Transverse colon (tissue), 4 donors: ENCODE measurements around the gene FLT1. TPM values are rescaled to one million over a fixed set of nuclear protein-coding genes. Genes with fewer than 3 reads are reported as not detected.

Experiments used
- DNase-seq: peaks from one replicate; pipeline ENCODE4 v3.0.0-alpha.2; 2019
- H3K27ac ChIP-seq, 4 donors: fragments of 200-600 bp; sonication (generic); 2 replicates each; pipeline ENCODE4 v1.5.1; 2016 to 2018; ENCODE audit warnings: inconsistent platforms in 4 of 4
- H3K27me3 ChIP-seq: fragments of 200-600 bp; sonication (generic); 2 replicates; pipeline ENCODE4 v1.5.1; 2017; ENCODE audit warnings: inconsistent platforms
- H3K36me3 ChIP-seq, 4 donors: fragments of 200-600 bp; sonication (generic); 2 replicates each; pipeline ENCODE4 v1.5.1; 2017 to 2019; ENCODE audit warnings: inconsistent platforms in 4 of 4
- H3K4me1 ChIP-seq, 4 donors: fragments of 200-600 bp; sonication (generic); 2 replicates each; pipeline ENCODE4 v1.5.1; 2017 to 2020; ENCODE audit warnings: inconsistent platforms in 4 of 4
- H3K4me3 ChIP-seq, 4 donors: fragments of 200-600 bp; sonication (generic); 1 replicate in 1 of 4; 2 replicates in 3 of 4; pipeline versions ENCODE4 v1.5.1 to v1.6.1; 2017 to 2019; ENCODE audit warnings: inconsistent platforms in 4 of 4
- H3K9me3 ChIP-seq, 2 donors: fragments of 200-600 bp; sonication (generic); 2 replicates each; pipeline ENCODE4 v1.5.1; 2017 to 2019; ENCODE audit warnings: inconsistent platforms in 2 of 2
- CTCF ChIP-seq, 5 experiments: fragments of 200-600 bp in 3 of 5; fragments of 450-650 bp in 2 of 5; sonication (generic) in 3 of 5; IDR thresholded peaks; 1 replicate in 2 of 5; 2 replicates in 3 of 5; pipeline ENCODE4 v1.5.1; 2016 to 2017; ENCODE audit warnings: antibody characterized with exemption in 5 of 5, inconsistent platforms in 3 of 5, mild to moderate bottlenecking in 2 of 5, moderate library complexity in 1 of 5
- EP300 ChIP-seq: sonication (generic); formaldehyde crosslinking; IDR thresholded peaks from one replicate; pipeline ENCODE4 v1.6.1; 2017; ENCODE audit warnings: antibody characterized with exemption, low read depth
- POLR2A ChIP-seq: fragments of 450-650 bp; IDR thresholded peaks from one replicate; pipeline ENCODE4 v1.6.1; 2016; ENCODE audit warnings: antibody characterized with exemption, mild to moderate bottlenecking, moderate library complexity
- POLR2AphosphoS5 ChIP-seq, 3 donors: sonication (generic); formaldehyde crosslinking; IDR thresholded peaks; one replicate each; pipeline ENCODE4 v1.6.1; 2016; ENCODE audit warnings: antibody characterized with exemption in 3 of 3
- WGBS, 2 donors: methylation state at CpG; one replicate each; pipeline ENCODE4 v1.1.5; 2018; ENCODE audit warnings: low coverage in 1 of 2; 5-methylcytosine and 5-hydroxymethylcytosine counted together
- in situ Hi-C, 4 donors: fragments of 200-750 bp; cut with MboI; loops; one replicate each; pipeline versions ENCODE4 v1.15.0 to v1.15.1; 2017; ENCODE audit warnings: low sequenced_read_pairs in 3 of 4, low pct_ligation_motif_present in 1 of 4, low pct_unique_long_range_greater_than_20kb in 1 of 4
- intact Hi-C: fragments of 100-400 bp; cut with DNase I; formaldehyde crosslinking; loops from one replicate; pipeline ENCODE4 v1.15.1; 2023; ENCODE audit warnings: low total_unique reads
- total RNA-seq, 4 donors: library from RNA; depleted of rRNA; stranded (reverse); fragments of >200 nt; gene quantifications; one replicate each; pipeline ENCODE4 v1.1.0, GENCODE V29; 2016

FLT1 gene
- total RNA-seq, 4 donors from 2014 or later, result 2.6 to 8.4 (median 3.5) TPM

GRCh38 chr13:28423010-28423409, 71.9 kb downstream of the FLT1 start:
- Histone ChIP-seq H3K36me3 (no peaks in the 10 kb centered on the region), H3K9me3 (no peaks in the 10 kb centered on the region), H3K27ac (no peak overlapping the region), H3K4me3 (no peak overlapping the region), H3K27me3 (peaks cover 6% of the 10 kb centered on the region), H3K4me1 (no peaks in the 10 kb centered on the region)
- intact Hi-C loops, result no loop called here
- WGBS, 2 donors, result 46 to 50% methylated on average over 5 of the region's 5 CpGs
- TF ChIP-seq POLR2AphosphoS5 (IDR thresholded peaks at IDR 0.05), result no peak
- no peak for TF ChIP-seq EP300
- TF ChIP-seq POLR2A, result no peak
- DNase-seq, result peak; percentile 21
- in situ Hi-C loops, result no loop called here

GRCh38 chr13:28421676-28422410, 73.1 kb downstream of the FLT1 start:
- 57 to 69% methylated on average over 7 of the region's 7 CpGs for WGBS, 2 donors
- peaks cover 3% of the 10 kb centered on the region for H3K27me3 ChIP-seq
- TF ChIP-seq EP300, result no peak
- TF ChIP-seq CTCF (IDR thresholded peaks at IDR 0.05), result no peak
- TF ChIP-seq POLR2A, result no peak
- no peak for TF ChIP-seq POLR2AphosphoS5 (IDR thresholded peaks at IDR 0.05)
- no peak overlapping the region for H3K27ac ChIP-seq
- in situ Hi-C loops, result no loop called here
- no peak for DNase-seq
- no peaks in the 10 kb centered on the region for H3K4me1 ChIP-seq
- no peak overlapping the region for H3K4me3 ChIP-seq
- intact Hi-C loops, result no loop called here
- H3K36me3 ChIP-seq, result no peaks in the 10 kb centered on the region
- no peaks in the 10 kb centered on the region for H3K9me3 ChIP-seq

GRCh38 chr13:28420704-28421103, 74.2 kb downstream of the FLT1 start:
- H3K27me3 ChIP-seq, result no peaks in the 10 kb centered on the region
- H3K9me3 ChIP-seq, result no peaks in the 10 kb centered on the region
- intact Hi-C loops, result no loop called here
- no peak for TF ChIP-seq POLR2AphosphoS5 (IDR thresholded peaks at IDR 0.05)
- no peak for TF ChIP-seq CTCF (IDR thresholded peaks at IDR 0.05)
- TF ChIP-seq POLR2A, result no peak
- no peak overlapping the region for H3K27ac ChIP-seq
- no peaks in the 10 kb centered on the region for H3K4me1 ChIP-seq
- no peaks in the 10 kb centered on the region for H3K36me3 ChIP-seq
- in situ Hi-C loops, result no loop called here
- WGBS, 2 donors, result 81 to 100% methylated on average over 1 to 4 of the region's 4 CpGs
- H3K4me3 ChIP-seq, result no peak overlapping the region
- no peak for DNase-seq

- Histone ChIP-seq H3K27me3 (no peaks in the 10 kb centered on the region), H3K27ac (no peak overlapping the region), H3K36me3 (no peaks in the 10 kb centered on the region), H3K4me1 (no peaks in the 10 kb centered on the region), H3K4me3 (no peak overlapping the region), H3K9me3 (no peaks in the 10 kb centered on the region)
- WGBS, 2 donors, result 56% methylated on average over 3 of the region's 3 CpGs; no CpG with 5 or more reads in 1 of the 2 donors
- in situ Hi-C loops (no loop called here), intact Hi-C loops (no loop called here)
- TF ChIP-seq POLR2A (no peak), CTCF (IDR thresholded peaks at IDR 0.05) (no peak), EP300 (no peak), POLR2AphosphoS5 (IDR thresholded peaks at IDR 0.05) (no peak)
- no peak for DNase-seq
Observed at GRCh38 chr13:28415994-28416421, 78.9 kb downstream of the FLT1 start.
